Renal pelvis (tissue), 4 donors: ENCODE results near the gene SLC25A22. TPM values are rescaled to one million over a fixed set of nuclear protein-coding genes. Genes with fewer than 3 reads are reported as not detected.

Experiments
- DNase-seq: peaks from one replicate; pipeline ENCODE4 v3.0.0-alpha.2; 2013
- polyA plus RNA-seq, 3 donors: library from polyadenylated mRNA; unstranded; fragments of 120-200 nt; gene quantifications; one replicate each; pipeline ENCODE4 v1.2.1, GENCODE V29; 2013; ENCODE audit not compliant: insufficient read length in 3 of 3

Gene SLC25A22
- polyA plus RNA-seq, 3 donors = 16.0 to 20.9 (median 20.6) TPM

- DNase-seq = no peak
Observed at GRCh38 chr11:836700-837099, 38.6 kb upstream of the SLC25A22 start.

DNA sequence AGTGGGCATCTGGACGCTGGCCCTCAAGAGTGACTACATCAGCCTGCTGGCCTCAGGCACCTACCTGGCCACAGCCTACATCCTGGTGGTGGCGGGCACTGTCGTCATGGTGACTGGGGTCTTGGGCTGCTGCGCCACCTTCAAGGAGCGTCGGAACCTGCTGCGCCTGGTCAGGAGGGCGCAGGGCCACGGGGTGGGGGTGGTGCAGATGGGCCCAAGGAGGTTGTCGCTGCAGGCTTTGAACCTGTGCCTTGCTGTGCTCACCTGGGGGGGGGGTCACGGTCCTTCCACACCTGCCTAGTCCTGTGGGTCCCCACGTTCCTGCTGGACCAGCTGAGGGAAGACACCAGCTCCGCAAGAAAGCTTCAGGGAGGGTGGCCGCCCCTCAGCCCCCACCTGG, 38.2 kb upstream of the SLC25A22 start:
- DNase-seq = no peak

- DNase-seq = peak; percentile 77
Observed at GRCh38 chr11:834371-835316, 36.6 kb upstream of the SLC25A22 start.

DNA sequence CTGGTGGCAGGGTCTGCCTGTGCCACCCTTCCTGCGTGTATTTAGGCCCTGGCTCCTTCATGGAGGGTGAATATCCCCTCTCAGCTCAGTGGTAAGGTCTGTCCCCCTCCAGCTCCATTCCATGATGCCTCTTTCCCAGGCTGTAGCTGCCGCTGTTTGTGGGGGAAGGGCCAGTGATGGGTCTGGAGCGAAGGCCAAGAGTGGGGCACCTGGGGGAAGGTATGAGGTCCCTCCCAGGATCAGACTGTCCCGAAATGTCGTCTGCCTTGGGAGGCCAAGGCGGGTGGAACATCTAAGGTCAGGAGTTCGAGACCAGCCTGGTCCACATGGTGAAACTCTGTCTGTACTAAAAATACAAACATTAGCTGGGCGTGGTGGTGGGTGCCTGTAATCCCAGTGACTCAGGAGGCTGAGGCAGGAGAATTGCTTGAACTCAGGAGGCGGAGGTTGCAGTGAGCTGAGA, 35.8 kb upstream of the SLC25A22 start:
- DNase-seq = no peak

DNA sequence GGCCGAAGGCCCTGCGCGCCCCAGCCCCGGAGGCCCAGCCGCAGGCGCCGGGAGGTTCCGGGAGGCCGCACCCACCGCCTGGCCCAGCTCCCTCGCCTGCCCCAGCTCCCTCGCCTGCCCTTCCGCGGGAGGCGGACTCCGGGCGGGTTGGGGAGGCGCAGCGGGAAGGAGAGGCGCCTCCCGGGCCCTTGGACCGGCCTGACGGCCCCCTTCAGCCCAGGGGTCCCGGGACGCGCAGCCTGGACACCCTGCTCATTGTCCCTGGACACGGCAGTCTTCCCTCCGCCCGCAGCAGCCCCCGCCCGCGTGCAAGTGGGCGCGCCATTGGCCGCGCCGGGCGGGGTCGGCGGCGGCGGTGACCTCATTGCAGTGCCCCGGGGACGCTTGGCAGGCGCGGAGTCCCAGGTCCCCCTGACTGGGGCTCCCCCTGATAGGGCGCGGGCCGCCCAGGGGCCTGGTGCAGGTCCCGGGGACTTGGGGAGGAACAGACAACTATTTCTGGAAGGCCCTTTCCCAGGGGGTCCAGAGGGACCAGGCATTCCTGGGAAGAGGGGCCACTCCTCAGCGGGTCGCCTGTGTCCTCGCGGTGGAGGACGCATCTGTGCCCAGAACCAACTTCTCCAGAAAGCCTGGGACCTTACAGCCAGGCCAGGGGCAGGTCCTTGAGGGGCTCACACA, 35.2 kb upstream of the SLC25A22 start:
- DNase-seq = peak; percentile 58

DNA sequence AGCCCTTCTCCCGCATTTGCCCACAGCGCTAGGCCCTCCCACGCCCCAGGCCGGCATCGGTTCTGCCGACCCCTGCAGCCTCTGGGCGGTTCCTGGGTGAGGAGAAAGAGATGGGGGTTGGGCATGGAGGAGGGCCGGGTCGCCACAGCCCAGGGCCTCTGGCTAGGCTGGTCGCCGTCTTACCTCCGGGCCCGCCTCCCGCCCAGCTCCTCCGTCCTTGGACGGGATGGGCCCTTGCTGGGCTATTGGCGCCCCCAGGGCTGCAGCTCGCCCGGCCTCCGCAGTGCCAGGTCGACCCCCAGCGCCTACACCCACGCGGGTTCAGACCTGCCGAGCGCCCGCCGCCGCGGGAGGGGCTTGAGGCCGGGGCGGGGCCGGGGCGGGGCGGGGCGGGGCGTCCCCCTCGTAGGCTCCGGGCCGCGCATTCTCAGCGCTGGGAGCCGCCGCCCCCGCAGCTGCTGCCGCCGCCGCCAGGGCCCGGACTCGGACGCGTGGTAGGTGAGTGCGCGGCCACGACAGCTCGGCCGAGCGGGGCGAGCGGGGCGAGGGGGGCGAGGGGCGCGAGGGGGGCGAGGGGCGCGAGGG, 34.5 kb upstream of the SLC25A22 start, which contains the start of gene CD151:
TSS of gene CD151 (plus strand) at position 424 of the 585 bp plus-strand sequence. CDS start 3,118 bp downstream, outside the sequence.
- peak; percentile 65 for DNase-seq

- DNase-seq = no peak
Observed at GRCh38 chr11:831961-832528, 34.0 kb upstream of the SLC25A22 start.

DNA sequence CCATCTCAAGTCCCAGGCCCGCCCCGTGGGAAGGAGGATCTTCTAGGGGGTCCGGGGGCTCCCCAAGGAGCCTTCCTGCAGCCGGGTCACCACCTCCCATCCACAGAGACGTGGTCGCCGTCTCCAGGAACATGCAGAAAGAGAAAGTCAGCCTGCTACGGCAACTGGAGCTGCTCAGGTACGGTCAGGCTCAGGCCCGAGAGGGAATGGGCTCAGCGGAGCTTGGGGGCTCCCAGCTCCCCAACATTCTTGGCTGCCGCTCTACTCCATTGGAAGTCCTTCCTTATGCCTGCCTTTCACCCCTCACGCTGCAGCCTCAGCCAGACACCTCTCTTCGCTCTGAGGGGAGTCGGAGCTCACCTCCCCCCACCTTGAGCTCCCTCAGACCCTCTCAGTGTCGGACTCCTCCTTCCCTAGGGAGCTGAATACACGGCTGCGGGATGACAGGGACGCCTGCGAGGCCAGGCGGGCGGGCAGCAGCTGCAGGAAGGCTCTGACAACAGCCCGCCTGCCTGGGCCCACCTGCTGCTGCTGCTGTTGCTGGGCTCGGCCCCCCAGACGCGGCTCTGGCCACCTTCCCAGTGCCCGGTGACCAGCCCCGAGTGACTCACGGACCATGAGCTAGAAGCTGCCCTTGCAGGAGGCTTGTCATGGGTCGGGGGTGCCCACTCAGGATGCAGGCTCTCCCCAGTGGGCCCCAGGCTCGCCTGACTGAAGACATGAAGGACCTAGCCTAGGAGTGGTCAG, 33.2 kb upstream of the SLC25A22 start:
- DNase-seq = no peak

- peak; percentile 73 for DNase-seq
Observed at GRCh38 chr11:830295-831117, 32.4 kb upstream of the SLC25A22 start.

DNA sequence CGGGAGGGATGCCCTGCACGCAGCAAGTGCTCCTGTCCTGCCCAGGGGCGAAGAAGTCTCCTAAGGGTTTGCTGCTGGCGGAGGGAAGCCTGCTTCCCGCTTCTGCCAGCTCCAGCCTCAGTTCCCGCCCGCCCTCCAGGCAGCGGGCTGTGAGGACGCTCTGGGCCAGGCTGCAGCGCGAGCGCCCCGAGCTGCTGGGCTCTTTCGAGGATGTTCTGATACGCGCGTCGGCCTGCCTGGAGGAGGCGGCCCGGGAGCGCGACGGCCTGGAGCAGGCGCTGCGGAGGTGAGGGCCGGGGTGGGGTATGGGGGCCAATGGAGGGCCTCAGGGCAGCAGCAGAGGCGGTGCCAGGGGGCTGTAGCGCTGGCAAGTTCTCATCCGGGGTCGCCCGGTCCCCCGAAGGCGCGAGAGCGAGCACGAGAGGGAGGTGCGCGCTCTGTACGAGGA, 31.8 kb upstream of the SLC25A22 start:
- no peak for DNase-seq

DNA sequence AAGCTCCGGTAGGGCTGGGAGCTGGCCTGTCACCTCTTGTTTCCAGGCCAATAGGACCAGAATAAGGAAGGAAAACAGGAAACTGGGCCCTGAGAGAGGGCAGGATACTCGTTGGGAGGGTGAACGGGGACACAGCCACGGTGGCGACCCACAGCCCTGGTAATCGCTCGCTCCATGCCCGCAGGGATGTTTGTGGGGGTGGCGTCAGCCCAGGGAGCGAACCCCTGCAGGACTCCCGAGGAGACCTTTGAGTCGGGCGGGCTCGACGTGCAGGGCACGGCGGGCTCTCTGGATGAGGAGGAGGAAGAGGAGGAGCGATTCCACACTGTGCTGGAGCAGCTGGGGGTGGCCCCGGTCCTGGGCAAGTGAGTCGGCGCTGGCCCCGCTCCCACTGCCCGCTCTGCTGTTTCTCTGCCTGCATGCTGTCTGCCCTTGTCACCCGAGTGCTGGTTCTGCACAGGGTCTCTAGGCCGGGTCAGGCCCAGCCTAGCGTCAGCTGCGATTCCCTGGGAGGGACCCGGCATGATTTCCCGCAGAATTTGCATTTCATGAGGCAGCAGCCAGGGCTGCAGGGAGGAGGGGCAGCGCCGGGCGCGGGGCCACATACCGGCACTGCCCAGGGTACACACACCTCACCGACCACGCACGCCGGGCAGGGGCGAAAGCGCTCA, 31.2 kb upstream of the SLC25A22 start:
- DNase-seq = no peak

DNA sequence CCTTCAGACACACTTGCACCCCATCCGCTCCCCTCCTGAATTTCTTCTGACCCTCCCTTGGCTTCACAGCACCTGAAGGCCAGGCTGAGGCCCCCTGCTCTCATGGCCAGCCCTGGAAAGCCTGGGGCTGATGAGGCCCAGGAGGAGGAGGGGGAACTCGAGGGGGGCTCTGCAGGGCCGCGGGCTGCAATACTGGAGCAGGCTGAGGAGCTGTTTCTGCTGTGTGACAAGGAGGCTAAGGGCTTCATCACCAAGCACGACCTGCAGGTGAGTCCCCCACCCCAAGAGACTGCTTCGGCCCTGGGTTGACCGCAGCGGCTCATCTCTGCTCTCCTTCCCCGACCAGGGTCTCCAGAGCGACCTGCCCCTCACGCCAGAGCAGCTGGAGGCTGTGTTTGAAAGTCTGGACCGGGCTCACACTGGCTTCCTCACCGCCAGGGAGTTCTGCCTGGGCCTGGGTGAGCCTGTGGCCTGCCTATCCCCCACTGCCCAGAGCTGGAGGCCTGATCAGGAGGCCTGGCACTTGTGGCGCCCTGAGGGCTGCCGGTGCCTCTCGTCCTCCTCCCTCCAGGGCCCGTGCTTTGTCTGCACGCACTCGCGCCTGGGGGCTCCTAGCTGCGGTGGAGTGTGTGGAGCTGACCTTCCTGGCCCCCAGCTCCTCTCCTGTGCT, 30.6 kb upstream of the SLC25A22 start:
- no peak for DNase-seq

DNA sequence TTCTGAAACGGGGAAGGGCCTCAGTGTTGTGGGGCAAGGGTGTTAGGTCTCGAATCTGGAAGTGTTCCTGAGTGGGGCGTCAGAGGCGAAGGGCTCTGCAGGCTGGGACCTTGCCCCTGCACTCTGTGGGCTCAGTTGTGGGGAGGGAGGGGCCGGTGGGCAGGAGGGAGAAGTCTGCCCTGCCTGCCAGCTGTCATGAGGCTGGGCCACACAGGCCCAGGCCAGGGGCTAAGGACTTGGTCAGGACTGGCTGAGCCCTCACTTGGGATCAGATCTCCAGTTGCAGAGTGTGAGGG, 29.8 kb upstream of the SLC25A22 start, which contains the start of gene CRACR2B:
TSS of gene CRACR2B (plus strand) at position 23 of the 296 bp plus-strand sequence. CDS start 689 bp downstream, outside the sequence.
- DNase-seq = no peak

- no peak for DNase-seq
Observed at GRCh38 chr11:827146-827896, 29.2 kb upstream of the SLC25A22 start.

GRCh38 chr11:826836-827145, 28.7 kb upstream of the SLC25A22 start:
- no peak for DNase-seq

GRCh38 chr11:826227-826621, 28.1 kb upstream of the SLC25A22 start:
- DNase-seq = no peak

DNA sequence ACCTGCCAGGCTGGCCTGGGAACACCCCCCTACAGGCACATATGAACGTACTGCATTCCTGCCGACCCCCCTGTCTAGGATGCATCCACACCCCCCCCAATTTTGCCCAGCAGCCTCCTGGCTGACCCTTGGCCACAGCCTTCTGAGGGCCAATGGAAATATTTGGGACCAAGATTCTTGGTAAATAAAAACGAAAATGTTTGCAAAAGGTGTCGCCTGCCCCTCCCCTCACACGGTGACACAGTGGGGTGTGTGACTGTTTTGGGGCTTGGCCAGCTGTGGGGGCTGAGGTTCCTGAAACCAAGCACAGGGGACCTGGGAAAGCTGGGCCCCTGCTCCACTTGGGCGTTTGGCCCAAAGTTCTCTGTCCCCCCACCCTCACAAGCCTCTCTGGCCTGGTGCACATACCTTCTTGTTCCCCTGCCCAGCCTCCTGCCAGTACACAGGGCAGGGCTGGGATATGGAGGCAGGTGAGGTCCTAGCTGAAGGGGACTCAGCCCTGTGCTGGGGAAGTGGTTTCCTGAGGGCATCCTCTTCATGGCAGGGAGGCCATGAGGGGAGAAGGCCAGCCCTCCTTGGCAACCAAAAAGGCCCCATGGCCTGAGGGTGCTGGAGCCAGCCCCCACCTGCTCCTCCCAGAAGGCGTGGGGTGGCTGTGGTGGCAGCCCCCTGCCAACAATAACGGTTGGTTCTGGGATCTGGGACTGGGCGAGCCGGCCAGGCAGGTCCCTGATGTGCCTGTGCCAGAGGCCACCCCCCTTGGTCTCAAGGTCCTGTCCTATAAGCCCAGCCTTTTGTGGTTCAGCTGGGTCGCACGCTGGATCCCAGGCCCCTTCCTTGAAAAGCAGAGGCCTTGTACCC, 27.5 kb upstream of the SLC25A22 start:
- DNase-seq = no peak

- DNase-seq = no peak
Observed at GRCh38 chr11:824942-825341, 26.9 kb upstream of the SLC25A22 start.
